AG10803 (cell line): ENCODE data around the gene PCBP2.
A peak's percentile ranks its signal among the peaks of the same experiment; 100 is the strongest.
"Not testable (repeated sequence)": the region's sequence is repeated elsewhere in the genome, so short reads cannot be mapped to it uniquely, and the experiment has no call there.

ENCODE experiments used
- DNase-seq: peaks from one replicate; pipeline ENCODE4 v3.0.0; 2010; ENCODE audit warnings: low read depth
- H3K4me3 ChIP-seq: 2 replicates; pipeline ENCODE4 v1.5.1; 2011; ENCODE audit warnings: mild to moderate bottlenecking, low read length, control low read depth
- TF ChIP-seq, protein P1 (sequence below): conservative IDR thresholded peaks from 2 replicates; pipeline ENCODE4 v1.5.1; 2011; ENCODE audit warnings: mild to moderate bottlenecking, low read length, control low read depth, inconsistent platforms

The PCBP2 gene

DNA sequence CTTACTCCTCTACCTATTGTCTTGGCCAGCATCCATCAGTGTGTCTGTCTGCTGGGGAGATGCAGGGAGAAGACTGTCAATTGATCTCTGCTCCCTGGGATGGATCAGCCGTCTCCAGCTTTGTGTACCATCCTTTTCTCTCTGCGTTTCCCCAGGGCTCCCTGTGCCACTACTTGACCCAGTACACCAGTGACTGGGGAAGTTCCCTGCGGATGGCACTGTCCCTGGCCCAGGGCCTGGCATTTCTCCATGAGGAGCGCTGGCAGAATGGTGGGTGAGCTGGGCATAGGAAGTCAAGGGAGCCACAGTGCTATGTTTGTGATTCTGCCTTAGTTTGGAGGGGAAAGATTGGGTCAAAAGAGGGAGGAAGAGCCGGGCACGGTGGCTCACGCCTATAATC, 23.2 kb upstream of the PCBP2 start:
- no peak overlapping the region for H3K4me3 ChIP-seq
- TF ChIP-seq, protein P1, sequence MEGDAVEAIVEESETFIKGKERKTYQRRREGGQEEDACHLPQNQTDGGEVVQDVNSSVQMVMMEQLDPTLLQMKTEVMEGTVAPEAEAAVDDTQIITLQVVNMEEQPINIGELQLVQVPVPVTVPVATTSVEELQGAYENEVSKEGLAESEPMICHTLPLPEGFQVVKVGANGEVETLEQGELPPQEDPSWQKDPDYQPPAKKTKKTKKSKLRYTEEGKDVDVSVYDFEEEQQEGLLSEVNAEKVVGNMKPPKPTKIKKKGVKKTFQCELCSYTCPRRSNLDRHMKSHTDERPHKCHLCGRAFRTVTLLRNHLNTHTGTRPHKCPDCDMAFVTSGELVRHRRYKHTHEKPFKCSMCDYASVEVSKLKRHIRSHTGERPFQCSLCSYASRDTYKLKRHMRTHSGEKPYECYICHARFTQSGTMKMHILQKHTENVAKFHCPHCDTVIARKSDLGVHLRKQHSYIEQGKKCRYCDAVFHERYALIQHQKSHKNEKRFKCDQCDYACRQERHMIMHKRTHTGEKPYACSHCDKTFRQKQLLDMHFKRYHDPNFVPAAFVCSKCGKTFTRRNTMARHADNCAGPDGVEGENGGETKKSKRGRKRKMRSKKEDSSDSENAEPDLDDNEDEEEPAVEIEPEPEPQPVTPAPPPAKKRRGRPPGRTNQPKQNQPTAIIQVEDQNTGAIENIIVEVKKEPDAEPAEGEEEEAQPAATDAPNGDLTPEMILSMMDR, result no peak
- no peak for DNase-seq

DNA sequence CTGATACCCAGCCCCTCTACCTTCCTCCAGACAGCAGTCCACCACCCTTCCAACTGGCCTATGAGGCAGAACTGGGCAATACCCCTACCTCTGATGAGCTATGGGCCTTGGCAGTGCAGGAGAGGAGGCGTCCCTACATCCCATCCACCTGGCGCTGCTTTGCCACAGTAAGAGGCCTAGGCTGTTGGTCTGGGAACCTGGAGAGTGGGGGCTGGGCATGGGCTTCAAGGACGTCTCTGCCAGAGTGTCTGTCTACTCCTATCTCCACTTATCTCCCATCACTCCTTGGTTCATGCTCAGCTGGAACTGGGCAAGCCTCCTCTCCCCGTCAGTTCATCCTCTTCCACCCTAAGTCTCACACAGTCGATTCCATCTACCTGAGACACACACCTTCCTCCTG, 21.8 kb upstream of the PCBP2 start:
- H3K4me3 ChIP-seq, result no peak overlapping the region
- no peak for DNase-seq
- TF ChIP-seq, protein P1, result no peak

DNA sequence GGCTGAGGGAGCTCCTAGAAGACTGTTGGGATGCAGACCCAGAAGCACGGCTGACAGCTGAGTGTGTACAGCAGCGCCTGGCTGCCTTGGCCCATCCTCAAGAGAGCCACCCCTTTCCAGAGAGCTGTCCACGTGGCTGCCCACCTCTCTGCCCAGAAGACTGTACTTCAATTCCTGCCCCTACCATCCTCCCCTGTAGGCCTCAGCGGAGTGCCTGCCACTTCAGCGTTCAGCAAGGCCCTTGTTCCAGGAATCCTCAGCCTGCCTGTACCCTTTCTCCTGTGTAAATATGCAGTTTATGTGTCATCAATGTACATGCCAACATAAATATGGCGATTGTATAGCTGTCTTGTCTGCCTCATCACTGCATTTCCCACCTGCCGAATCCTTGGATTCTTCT, 20.7 kb upstream of the PCBP2 start:
- no peak for DNase-seq
- H3K4me3 ChIP-seq, result no peak overlapping the region
- TF ChIP-seq, protein P1, result no peak

DNA sequence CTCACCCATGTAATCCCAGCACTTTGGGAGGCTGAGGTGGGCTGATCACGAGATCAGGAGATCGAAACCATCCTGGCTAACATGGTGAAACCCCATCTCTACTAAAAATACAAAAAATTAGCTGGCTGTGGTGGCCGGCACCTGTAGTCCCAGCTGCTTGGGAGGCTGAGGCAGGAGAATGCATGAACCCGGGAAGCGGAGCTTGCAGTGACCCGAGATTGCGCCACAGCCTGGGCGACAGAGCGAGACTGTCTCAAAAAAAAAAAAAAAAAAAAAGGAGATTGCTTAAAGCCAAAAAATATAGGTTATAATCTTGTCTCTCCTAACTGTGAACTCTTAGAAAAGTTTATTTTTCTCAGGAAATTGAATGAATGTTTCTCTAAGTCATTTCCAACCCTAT, 16.6 kb upstream of the PCBP2 start:
- not testable (repeated sequence) for H3K4me3 ChIP-seq, DNase-seq

DNA sequence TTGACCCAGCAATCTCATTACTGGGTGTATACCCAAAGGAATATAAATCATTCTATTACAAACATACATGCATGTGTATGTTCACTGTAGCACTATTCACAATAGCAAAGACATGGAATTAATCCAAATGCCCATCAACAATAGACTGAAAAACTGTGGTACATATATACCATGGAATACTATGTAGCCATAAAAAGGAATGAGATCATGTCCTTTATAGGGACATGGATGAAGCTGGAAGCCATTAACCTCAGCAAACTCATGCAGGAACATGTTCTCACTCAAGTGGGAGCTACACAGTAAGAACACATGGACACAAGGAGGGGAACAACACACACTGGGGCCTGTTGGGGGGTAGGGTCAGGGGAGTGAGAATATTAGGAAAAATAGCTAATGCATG, 12.3 kb upstream of the PCBP2 start:
- not testable (repeated sequence) for DNase-seq, H3K4me3 ChIP-seq

DNA sequence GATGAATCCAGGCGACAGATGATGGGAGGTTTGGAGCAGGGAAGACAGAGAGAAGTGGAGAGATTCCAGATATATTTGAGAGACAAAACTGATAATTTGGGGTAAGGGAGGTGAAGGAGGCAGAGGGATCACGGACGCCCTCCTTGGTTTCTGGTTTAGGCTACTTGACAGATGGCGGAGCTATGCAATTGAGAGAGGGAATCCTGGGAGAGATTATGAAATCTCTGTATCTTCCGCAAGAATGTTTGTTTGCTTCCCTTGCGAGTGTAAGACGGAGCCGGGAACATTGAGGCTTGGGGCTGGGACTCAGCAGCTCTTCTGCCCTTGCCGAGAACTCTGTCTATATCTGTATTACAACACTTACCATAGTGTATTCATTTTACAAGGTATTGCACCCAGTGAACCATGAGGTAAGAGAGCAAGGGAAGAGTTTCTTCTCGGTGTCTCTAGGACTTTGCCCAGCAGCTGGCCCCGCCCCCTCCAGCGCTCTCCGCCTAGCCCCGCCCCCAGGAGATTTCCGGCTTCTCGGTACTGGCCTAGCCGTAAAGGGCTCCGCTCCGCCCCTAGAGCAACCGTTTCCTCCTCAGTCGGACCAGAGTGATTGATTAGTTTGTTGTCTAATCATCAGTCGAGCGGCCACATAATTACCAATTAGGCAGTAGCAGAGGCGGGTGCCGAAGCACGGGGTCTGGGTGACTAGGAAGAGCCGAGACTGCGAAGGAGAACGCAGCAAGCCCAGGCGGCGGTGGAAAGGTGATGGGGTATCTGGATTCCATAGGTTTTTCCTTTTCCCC, 10.7 kb upstream of the PCBP2 start, which contains the start of gene PRR13:
Gene PRR13 (plus strand): TSS at position 695 of the 794 bp plus-strand sequence. CDS start 981 bp downstream, outside the sequence.
- H3K4me3 ChIP-seq, result peak within 1 kb of the TSS; percentile 74
- peak; percentile 100 for DNase-seq
- TF ChIP-seq, protein P1, result 0 out of 2 replicates have a peak, but pooled peaks have one; percentile 11

DNA sequence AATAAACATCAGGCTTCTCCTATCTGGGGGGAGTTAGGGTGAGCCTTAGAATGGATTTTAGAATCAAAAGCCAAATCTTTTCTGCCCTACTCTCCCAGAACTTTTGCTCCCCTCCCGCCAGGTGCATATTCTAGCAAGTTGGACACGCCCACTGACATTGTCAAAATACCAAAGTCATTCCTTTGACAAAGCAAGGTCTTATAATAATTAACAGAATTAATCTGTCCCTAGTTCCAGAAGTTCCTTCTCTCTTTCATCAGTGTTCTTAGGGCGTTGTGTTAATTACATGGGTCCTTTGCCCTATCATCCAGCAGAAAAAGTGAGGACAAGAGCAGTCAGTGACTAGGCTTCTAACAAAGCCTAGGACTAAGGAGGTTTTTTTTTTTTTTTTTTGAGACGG, 7.9 kb upstream of the PCBP2 start:
- DNase-seq, result no peak
- no peak overlapping the region for H3K4me3 ChIP-seq
- TF ChIP-seq, protein P1, result no peak

DNA sequence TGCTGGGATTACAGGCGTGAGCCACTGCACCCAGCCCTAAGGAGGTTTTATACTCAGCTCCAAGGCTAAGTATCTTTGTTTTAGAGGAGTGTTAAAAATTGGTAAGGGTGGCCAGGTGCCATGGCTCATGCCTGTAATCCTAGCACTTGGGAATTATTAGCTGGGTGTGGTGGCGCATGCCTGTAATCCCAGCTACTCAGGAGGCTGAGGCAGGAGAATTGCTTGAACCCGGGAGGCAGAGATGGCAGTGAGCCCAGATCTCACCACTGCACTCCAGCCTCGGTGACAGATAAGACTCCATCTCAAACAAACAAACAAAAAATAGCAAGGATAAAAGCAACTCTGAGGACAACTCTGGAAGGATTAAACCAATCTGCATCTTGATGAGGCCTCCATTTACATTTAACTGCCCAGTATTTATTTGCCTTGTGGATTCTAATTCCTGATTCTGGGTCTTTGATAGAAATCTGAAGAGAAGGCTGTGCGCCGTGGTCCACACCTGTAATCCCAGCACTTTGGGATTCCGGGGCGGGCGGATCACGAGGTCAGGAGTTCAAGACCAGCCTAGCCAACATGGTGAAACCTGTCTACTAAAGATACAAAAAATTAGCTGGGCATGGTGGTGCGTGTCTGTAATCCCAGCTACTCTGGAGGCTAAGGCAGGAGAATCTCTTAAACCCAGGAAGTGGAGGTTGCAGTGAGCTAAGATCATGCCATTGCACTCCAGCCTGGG, 7.1 kb upstream of the PCBP2 start:
- DNase-seq, H3K4me3 ChIP-seq: not testable (repeated sequence)
